CD4-positive, alpha-beta T cell treated with Interleukin-15 for 1 hour (primary cell): Measurements from ENCODE around the gene USO1.
"Not testable (repeated sequence)": the region's sequence is repeated elsewhere in the genome, so short reads cannot be mapped to it uniquely, and the experiment has no call there.

Experiments
- DNase-seq: peaks from one replicate; pipeline ENCODE4 v3.0.0-alpha.2; 2020

Gene USO1, protein sequence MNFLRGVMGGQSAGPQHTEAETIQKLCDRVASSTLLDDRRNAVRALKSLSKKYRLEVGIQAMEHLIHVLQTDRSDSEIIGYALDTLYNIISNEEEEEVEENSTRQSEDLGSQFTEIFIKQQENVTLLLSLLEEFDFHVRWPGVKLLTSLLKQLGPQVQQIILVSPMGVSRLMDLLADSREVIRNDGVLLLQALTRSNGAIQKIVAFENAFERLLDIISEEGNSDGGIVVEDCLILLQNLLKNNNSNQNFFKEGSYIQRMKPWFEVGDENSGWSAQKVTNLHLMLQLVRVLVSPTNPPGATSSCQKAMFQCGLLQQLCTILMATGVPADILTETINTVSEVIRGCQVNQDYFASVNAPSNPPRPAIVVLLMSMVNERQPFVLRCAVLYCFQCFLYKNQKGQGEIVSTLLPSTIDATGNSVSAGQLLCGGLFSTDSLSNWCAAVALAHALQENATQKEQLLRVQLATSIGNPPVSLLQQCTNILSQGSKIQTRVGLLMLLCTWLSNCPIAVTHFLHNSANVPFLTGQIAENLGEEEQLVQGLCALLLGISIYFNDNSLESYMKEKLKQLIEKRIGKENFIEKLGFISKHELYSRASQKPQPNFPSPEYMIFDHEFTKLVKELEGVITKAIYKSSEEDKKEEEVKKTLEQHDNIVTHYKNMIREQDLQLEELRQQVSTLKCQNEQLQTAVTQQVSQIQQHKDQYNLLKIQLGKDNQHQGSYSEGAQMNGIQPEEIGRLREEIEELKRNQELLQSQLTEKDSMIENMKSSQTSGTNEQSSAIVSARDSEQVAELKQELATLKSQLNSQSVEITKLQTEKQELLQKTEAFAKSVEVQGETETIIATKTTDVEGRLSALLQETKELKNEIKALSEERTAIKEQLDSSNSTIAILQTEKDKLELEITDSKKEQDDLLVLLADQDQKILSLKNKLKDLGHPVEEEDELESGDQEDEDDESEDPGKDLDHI

DNA sequence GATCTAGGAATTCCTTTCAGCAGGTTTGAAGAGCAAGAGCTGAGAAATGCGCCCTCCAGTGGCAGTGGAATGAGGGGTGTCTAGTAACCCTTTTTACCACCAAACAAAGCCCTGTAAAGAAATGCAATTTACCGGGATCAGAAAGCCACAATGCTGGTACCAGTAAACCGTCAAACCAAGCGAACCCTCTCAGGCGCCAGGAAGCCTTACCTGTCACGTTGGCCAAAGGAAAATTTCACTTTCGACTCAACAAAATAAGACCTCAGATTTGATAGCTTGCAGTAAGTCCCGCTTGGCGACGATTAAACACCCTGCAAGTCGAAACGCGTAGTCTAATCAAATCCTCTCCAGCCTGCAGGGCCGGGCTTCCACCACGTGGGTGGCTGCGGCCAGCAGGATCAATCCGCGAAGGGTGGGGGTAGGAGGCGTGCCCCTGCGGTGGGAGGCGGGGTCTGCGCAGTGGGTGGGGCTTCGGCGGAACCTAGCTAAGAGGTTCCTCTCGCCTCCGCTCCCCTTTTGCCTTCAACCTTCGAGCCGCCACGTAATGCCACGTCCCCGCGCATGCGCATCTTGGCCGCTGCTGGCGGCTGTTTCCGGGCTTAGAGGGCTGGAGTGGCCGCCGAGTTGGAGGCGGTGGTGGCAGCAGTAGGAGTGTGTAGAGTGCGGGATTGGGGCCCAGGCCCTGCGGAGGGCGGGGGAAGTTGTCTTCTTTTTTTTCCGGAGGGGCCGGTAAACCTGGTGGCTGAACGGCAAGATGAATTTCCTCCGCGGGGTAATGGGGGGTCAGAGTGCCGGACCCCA lies at the start of gene USO1:
TSS of gene USO1 (plus strand) at position 512 of the 801 bp plus-strand sequence. CDS start at position 755, 243 bp downstream.
- DNase-seq: peak; percentile 99

DNA sequence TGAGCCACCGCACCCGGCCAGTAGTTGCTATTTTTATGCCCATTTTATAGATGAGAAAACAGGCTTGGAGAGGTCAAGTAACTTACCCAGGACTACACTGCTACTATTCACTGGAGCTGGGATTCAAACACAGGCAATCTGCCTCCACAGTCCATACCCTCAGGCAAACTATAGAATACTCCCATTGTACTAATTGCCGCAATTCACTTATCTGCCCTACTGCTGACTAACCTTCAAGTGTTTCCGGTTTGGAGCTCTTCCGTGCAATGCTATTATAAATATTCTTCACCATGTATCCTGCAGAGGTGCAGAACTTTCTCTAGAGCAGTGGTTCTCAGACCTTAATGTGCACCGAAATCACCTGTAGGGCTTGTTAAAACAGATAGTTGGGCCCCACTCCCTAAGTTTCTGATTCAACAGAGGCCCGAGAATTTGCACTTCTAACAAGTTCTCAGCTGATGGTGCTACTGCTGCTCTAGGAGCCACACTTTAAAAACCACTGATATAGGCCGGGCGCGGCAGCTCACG lies 49.3 kb upstream of the USO1 start:
- no peak for DNase-seq

GRCh38 chr4:75678473-75678872 lies 45.9 kb upstream of the USO1 start:
- no peak for DNase-seq

DNA sequence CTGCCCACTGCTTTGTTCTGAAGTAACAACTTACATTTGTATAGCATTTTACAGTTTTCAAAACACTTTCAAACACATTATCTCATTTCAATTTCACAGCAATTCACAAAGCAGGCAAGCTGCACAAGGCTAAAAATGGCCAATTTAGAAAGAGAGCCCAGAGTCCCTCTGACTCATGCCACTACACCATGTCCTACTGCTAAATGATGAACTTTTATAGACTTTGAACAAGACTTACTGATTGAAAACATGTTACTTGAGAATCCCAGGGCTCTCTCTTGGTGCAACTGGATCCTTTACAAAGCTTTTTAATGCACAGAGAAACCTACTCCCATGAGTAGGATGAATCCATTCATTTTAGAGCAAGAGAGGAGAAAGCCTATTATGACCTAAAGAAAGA lies 45.4 kb upstream of the USO1 start:
- DNase-seq: no peak

DNA sequence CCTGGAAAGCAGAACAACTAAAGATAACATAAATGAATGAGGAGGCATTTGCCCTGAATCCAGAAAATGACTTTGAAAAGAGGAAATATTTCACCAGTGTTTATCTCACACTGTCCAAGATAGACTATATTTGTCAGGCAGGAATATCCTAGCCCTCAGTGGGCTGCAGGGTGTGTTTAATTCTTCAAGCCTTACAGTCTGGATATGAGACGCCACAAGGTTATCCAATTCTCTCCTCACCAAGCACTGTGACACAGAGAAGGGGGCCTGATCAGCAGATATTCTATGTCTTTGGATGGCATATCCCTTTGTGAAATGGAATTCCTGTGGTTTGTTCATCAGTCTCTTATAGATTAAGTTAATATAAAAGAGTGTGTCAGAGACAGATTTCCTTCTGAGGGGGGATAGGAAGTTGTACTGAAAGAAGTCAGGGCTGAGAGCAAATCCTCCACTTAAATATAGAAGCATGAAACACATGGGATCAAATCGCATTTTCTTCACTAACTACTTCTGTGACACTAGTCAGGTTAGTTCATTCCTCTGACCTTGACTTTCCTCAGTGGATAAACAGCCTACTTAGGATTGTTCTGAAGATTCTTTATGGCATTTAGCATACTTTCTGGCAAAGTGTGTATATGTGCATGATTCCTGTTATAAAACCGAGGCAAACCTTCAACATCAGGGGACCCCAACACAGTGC lies 44.4 kb upstream of the USO1 start:
- DNase-seq: no peak

- DNase-seq: no peak
These were observed 40.8 kb upstream of the USO1 start for GRCh38 chr4:75683482-75684155.

GRCh38 chr4:75685546-75686189 lies 38.7 kb upstream of the USO1 start:
- no peak for DNase-seq

- peak; percentile 37 for DNase-seq
These were observed 38.0 kb upstream of the USO1 start for GRCh38 chr4:75686346-75686745.

DNA sequence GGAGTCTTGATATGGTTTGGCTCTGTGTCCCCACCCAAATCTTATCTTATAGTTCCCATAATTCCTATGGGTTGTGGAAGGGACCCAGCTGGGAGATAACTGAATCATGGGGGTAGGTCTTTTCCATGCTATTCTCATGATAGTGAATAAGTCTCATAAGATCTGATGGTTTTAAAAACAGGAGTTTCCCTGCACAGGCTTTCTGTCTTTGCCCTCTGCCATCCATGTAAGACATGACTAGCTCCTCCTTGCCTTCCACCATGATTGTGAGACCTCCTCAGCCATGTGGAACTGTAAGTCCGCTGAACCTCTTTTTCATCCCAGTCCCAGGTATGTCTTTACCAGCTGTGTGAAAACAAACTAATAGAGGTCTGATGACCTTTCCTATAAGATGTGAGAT lies 37.3 kb upstream of the USO1 start:
- not testable (repeated sequence) for DNase-seq

DNA sequence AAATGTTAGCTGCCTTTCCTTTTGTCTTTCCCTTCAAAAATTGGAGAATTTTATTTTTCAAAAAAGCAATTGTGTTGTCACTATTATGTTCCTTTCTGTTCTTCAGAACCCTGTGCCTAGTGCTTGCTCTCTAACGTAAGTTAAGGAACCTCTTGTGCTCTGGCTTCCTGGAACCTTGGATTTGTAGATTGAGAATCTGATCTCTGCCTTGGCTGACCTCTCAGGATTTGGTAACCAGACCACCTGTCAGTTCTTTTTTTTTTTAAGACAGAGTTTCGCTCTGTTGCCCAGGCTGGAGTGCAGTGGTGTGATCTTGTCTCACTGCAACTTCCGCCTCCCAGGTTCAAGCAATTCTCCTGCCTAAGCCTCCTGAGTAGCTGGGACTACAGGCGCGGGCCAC lies 32.3 kb upstream of the USO1 start:
- not testable (repeated sequence) for DNase-seq

DNA sequence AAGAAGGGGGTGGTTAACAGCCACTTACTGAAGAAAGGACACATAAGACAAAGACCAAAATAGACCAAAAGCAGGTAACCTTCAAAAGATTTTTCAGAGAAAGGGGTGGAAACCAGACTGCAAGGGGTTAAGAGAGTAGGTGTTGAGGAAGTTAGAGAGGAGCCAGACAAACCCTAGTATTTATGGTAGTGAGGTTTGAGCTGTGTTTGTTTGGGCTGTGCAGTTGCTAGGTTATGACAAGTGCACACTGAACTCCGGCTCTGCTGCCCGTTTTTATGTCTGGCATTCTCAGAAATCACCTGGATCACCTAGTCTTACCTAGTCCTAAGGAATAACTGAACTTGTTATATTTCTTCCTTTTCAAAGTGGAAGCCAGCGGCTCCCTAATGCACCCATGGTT lies 28.3 kb upstream of the USO1 start:
- DNase-seq: peak; percentile 61

DNA sequence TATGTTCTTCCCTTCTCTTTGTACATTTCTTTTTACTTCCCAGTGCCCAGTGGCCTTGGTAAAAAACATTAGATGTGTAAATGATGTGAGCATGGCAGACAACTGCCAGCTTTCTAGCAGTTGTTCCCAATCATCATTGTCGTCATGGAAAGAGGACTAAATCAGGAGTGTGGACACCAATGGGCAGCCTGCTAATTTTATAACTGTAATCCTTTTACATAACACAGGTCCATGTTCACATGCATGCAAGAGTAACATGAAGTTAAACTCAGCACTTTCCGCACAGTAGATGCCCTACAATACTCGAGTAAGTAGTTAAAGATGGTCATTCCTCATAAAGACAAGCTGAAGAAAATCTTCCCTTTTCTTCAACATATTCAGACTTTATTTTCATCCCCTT lies 27.8 kb upstream of the USO1 start:
- no peak for DNase-seq

- DNase-seq: peak; percentile 57
These were observed 26.0 kb upstream of the USO1 start for GRCh38 chr4:75698162-75698962.

GRCh38 chr4:75698963-75699228 lies 25.5 kb upstream of the USO1 start:
- DNase-seq: no peak

GRCh38 chr4:75699299-75699698 lies 25.1 kb upstream of the USO1 start:
- DNase-seq: no peak

DNA sequence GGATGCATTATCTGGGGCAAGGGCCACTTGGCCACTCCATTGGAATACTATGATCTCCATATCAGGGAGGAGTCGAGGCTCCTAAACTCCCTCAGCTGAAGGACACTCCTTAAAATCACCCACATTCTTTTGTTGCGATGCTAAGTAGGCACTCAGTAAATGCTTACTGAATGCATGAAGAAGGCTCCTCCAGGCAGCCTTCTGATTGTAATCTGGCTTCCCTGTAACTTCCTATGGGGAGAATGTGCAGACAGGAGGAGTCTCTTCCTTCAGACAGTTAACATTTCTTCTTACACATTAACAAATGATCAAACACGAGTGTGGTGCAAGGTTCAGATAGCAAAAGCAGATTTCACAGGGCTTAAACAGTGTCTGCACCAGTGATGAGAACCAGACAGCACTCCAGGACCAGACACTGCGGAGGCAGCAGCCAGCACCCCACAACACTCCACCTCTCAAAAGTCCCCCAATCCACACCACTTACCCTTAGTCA lies 21.4 kb upstream of the USO1 start:
- no peak for DNase-seq

DNA sequence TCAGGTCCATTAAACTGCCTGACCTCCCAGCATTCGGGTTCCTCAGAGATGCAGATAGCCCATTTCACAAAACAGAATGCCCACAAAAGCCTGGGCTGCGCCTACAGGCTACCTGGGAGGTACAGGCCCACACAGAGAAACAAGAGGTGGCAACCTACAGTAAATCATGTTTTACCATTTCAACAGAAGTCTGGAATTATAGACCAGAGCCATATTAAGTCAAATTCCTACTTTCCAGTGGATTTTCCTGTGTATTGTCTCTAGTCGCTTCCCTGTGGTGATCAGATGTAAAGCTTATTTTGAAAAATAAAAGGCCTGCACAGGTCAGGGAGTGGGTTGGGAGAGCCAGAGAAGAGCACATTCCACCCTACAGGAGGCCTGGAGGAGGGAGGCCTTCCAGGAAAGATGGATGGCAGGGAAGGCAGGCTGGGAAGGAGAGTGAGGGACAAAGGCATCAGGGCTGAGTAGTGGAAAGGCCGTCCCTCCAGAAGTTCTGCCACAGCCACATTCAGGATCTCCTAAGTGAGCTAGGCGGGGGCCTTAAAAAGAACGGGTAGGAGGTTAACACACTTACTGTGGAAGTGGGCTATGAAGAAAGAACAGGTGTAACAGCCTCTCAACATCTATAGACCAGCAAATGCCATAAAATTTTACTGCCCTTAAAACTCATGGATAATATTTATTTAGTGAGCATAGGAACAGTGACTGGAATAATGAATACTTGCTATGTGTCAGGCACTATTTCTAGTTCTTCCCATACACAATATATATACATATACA lies 19.0 kb upstream of the USO1 start:
- no peak for DNase-seq

DNA sequence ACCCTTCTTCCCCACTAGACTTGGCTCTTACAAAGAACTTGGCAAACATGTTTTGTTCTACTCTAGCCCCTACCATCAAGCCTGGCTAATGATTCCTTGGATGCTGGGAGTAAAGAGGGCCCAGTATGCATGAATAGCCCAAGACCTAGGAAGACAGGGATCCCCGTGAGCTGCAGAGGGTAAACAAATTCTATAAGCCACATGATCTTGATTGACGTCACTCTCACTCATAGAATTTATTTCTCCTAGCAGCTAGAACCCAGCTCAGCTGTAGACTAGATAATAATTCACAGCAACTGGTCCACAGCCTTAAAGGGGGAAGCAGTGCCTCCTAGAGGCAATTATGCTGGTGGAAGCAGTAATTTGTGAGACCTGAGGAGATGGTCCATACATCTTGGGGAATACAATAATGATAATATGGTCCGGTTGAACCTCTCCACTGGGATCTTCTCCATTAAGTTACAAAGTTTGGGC lies 16.1 kb upstream of the USO1 start:
- DNase-seq: peak; percentile 45

GRCh38 chr4:75710246-75710645 lies 14.1 kb upstream of the USO1 start:
- no peak for DNase-seq
